CD14-positive monocyte (primary cell): ENCODE data around the gene RELT. TPM values are rescaled to one million over a fixed set of nuclear protein-coding genes. Genes with fewer than 3 reads are reported as not detected.

Source experiments
- DNase-seq, 3 donors: peaks; one replicate each; pipeline ENCODE4 v3.0.0-alpha.2; 2011 to 2022
- H2AFZ ChIP-seq: 2 replicates; pipeline ENCODE4 v1.6.0; 2012; ENCODE audit warnings: mild to moderate bottlenecking, low read depth, low read length, inconsistent platforms; ENCODE audit not compliant: insufficient read depth, poor library complexity, severe bottlenecking
- H3K27ac ChIP-seq, 2 donors: 1 replicate in 1 of 2; 2 replicates in 1 of 2; pipeline ENCODE4 v1.5.1; 2012 to 2013; ENCODE audit warnings: low read length in 2 of 2, control low read depth in 1 of 2, inconsistent platforms in 1 of 2, low read depth in 1 of 2, mild to moderate bottlenecking in 1 of 2
- H3K27me3 ChIP-seq, 2 donors: one replicate each; pipeline versions ENCODE4 v1.6.0 to v1.6.1; 2011 to 2013; ENCODE audit warnings: low read length in 2 of 2; ENCODE audit not compliant: control insufficient read depth in 2 of 2, insufficient read depth in 2 of 2
- H3K36me3 ChIP-seq, 2 donors: replicated peaks in 1 of 2; 1 replicate in 1 of 2; 2 replicates in 1 of 2; pipeline versions ENCODE4 v1.5.1 to v1.6.1; 2012 to 2013; ENCODE audit warnings: low read length in 2 of 2, control low read depth in 1 of 2, inconsistent platforms in 1 of 2, mild to moderate bottlenecking in 1 of 2; ENCODE audit not compliant: insufficient read depth in 2 of 2, control insufficient read depth in 1 of 2
- H3K4me1 ChIP-seq, 2 donors: 1 replicate in 1 of 2; 2 replicates in 1 of 2; pipeline versions ENCODE4 v1.5.1 to v1.6.1; 2012 to 2013; ENCODE audit warnings: low read length in 2 of 2, control low read depth in 1 of 2, inconsistent platforms in 1 of 2, mild to moderate bottlenecking in 1 of 2, moderate library complexity in 1 of 2; ENCODE audit not compliant: insufficient read depth in 2 of 2, control insufficient read depth in 1 of 2
- H3K4me2 ChIP-seq: replicated peaks from 2 replicates; pipeline ENCODE3; 2012; ENCODE audit warnings: low read length, moderate library complexity, mild to moderate bottlenecking; ENCODE audit not compliant: poor library complexity, severe bottlenecking; ENCODE audit errors: extremely low read depth
- H3K4me3 ChIP-seq, 3 experiments: fragments of 200-600 bp in 1 of 3; sonication (generic) in 1 of 3; replicated peaks in 1 of 3; 1 replicate in 2 of 3; 2 replicates in 1 of 3; pipeline ENCODE4 v1.5.1; 2011 to 2013; ENCODE audit warnings: low read length in 3 of 3, mild to moderate bottlenecking in 3 of 3, control low read depth in 2 of 3, low read depth in 2 of 3, inconsistent platforms in 1 of 3, moderate library complexity in 1 of 3
- H3K79me2 ChIP-seq: 2 replicates; pipeline ENCODE4 v1.6.0; 2012; ENCODE audit warnings: mild to moderate bottlenecking, control low read depth, inconsistent platforms, low read length, moderate library complexity; ENCODE audit not compliant: insufficient read depth
- H3K9ac ChIP-seq: 2 replicates; pipeline ENCODE4 v1.6.0; 2017; ENCODE audit warnings: low read length, mild to moderate bottlenecking; ENCODE audit not compliant: insufficient read depth, poor library complexity, severe bottlenecking
- H3K9me3 ChIP-seq, 2 donors: replicated peaks in 1 of 2; 1 replicate in 1 of 2; 2 replicates in 1 of 2; pipeline versions ENCODE4 v1.5.1 to v1.6.1; 2012 to 2013; ENCODE audit warnings: low read length in 2 of 2, control low read depth in 1 of 2; ENCODE audit not compliant: control insufficient read depth in 1 of 2, insufficient read depth in 1 of 2
- H4K20me1 ChIP-seq: 2 replicates; pipeline ENCODE4 v1.6.0; 2012; ENCODE audit warnings: mild to moderate bottlenecking, low read length, control low read depth, moderate library complexity; ENCODE audit not compliant: insufficient read depth
- H3K27ac Mint-ChIP-seq, 7 donors: one replicate each; pipeline ENCODE4 v1.8.0; 2020; ENCODE audit warnings: mild to moderate bottlenecking in 7 of 7, mixed read lengths in 7 of 7, moderate library complexity in 6 of 7, inconsistent platforms in 2 of 7
- H3K27me3 Mint-ChIP-seq, 3 donors: one replicate each; pipeline ENCODE4 v1.8.0; 2021 to 2022; ENCODE audit warnings: low read depth in 3 of 3, mild to moderate bottlenecking in 3 of 3, mixed read lengths in 3 of 3, moderate library complexity in 3 of 3, inconsistent platforms in 1 of 3
- H3K36me3 Mint-ChIP-seq, 2 donors: one replicate each; pipeline ENCODE4 v1.8.0; 2020; ENCODE audit warnings: mixed read lengths in 2 of 2, inconsistent platforms in 1 of 2, mild to moderate bottlenecking in 1 of 2
- H3K4me1 Mint-ChIP-seq: one replicate; pipeline ENCODE4 v1.8.0; 2020; ENCODE audit warnings: mild to moderate bottlenecking, mixed read lengths
- H3K4me3 Mint-ChIP-seq, 2 donors: one replicate each; pipeline ENCODE4 v1.8.0; 2020; ENCODE audit warnings: mild to moderate bottlenecking in 2 of 2, mixed read lengths in 2 of 2, moderate library complexity in 1 of 2
- H3K9me3 Mint-ChIP-seq, 7 donors: one replicate each; pipeline ENCODE4 v1.8.0; 2020 to 2022; ENCODE audit warnings: mixed read lengths in 7 of 7, mild to moderate bottlenecking in 6 of 7, moderate library complexity in 6 of 7, inconsistent platforms in 2 of 7
- CTCF ChIP-seq: fragments of 200-600 bp; IDR thresholded peaks from one replicate; pipeline ENCODE4 v1.8.0; 2022; ENCODE audit warnings: antibody characterized with exemption, mild to moderate bottlenecking
- WGBS: methylation state at CpG from one replicate; pipeline ENCODE4 v1.1.5; 2013; ENCODE audit warnings: missing lambda C conversion rate; ENCODE audit not compliant: insufficient coverage; 5-methylcytosine and 5-hydroxymethylcytosine counted together
- intact Hi-C, 2 donors: fragments of 100-400 bp; cut with micrococcal nuclease; formaldehyde crosslinking; loops; one replicate each; pipeline versions ENCODE4 v1.15.0 to v1.15.1; 2023
- polyA plus RNA-seq, 3 donors: library from polyadenylated mRNA; depleted of rRNA in 1 of 3; unstranded in 2 of 3; stranded (reverse) in 1 of 3; fragments of 300-500 nt in 2 of 3; fragments of >200 nt in 1 of 3; fragmentation: Illumina TruSeq in 2 of 3; gene quantifications; 1 replicate in 2 of 3; 2 replicates in 1 of 3; pipeline ENCODE4 v1.2.3, GENCODE V29; 2012 to 2021

RELT gene
- polyA plus RNA-seq, 3 donors: 16.4 to 265 (median 27.3) TPM

GRCh38 chr11:73403541-73403940 is 27.3 kb downstream of the RELT start:
- H3K27ac ChIP-seq: peak overlapping the region; percentile 19 to 57
- no peak for DNase-seq

GRCh38 chr11:73404048-73404447 is 27.8 kb downstream of the RELT start:
- peak overlapping the region in 5 of 7 donors; percentile 22 to 83 (median 67) for H3K27ac Mint-ChIP-seq

More at GRCh38 chr11:73403541-73403940, 27.3 kb downstream of the RELT start:
- H3K36me3 Mint-ChIP-seq: peaks cover 54 to 74% of the 10 kb centered on the region in 2 donors
- Histone ChIP-seq H3K4me2 (no peak overlapping the region), H3K9me3 (no peaks in the 10 kb centered on the region), H4K20me1 (peaks cover 97% of the 10 kb centered on the region), H3K9ac (no peak overlapping the region), H3K4me1 (peaks cover 25 to 44% of the 10 kb centered on the region in 2 donors), H3K4me3 (no peak overlapping the region), H2AFZ (no peak overlapping the region), H3K27me3 (no peaks in the 10 kb centered on the region), H3K36me3 (peaks cover 49 to 75% of the 10 kb centered on the region in 2 donors), H3K79me2 (no peaks in the 10 kb centered on the region)
- 92% methylated on average over 4 of the region's 5 CpGs for WGBS
- intact Hi-C loops: no loop called here
- peak overlapping the region in 6 of 7 donors; percentile 22 to 80 (median 55) for H3K27ac Mint-ChIP-seq
- no peaks in the 10 kb centered on the region for H3K9me3 Mint-ChIP-seq
- no peaks in the 10 kb centered on the region for H3K27me3 Mint-ChIP-seq
- H3K4me1 Mint-ChIP-seq: peaks cover 42% of the 10 kb centered on the region
- H3K4me3 Mint-ChIP-seq: peak overlapping the region in 1 of 2 donors; percentile 49
- TF ChIP-seq CTCF: no peak

More at GRCh38 chr11:73404048-73404447, 27.8 kb downstream of the RELT start:
- Mint-ChIP-seq H3K27me3 (peaks cover 0 to 1% (median 0%) of the 10 kb centered on the region in 3 donors), H3K4me3 (no peak overlapping the region), H3K36me3 (peaks cover 54 to 73% of the 10 kb centered on the region in 2 donors), H3K4me1 (peaks cover 46% of the 10 kb centered on the region), H3K9me3 (no peaks in the 10 kb centered on the region)
- H3K4me2 ChIP-seq: no peak overlapping the region
- peak; percentile 74 to 83 (median 81) for DNase-seq
- intact Hi-C loops: loop anchor here in 1 of 2 donors (1.0 kb wide), 1 partner anchor 257 kb away; no protein-coding TSS in a partner anchor
- H3K36me3 ChIP-seq: peaks cover 49 to 75% of the 10 kb centered on the region in 2 donors
- no peaks in the 10 kb centered on the region for H3K79me2 ChIP-seq
- H3K4me3 ChIP-seq: no peak overlapping the region
- no peak overlapping the region for H2AFZ ChIP-seq
- H3K27me3 ChIP-seq: no peaks in the 10 kb centered on the region
- peaks cover 97% of the 10 kb centered on the region for H4K20me1 ChIP-seq
- no peaks in the 10 kb centered on the region for H3K9me3 ChIP-seq
- peaks cover 29 to 45% of the 10 kb centered on the region in 2 donors for H3K4me1 ChIP-seq
- H3K27ac ChIP-seq: peak overlapping the region in 1 of 2 donors; percentile 57
- TF ChIP-seq CTCF: peak; percentile 83
- WGBS: no CpG with 5 or more reads among the region's 4 CpGs
- H3K9ac ChIP-seq: no peak overlapping the region
